OCI-LY7 (cell line): ENCODE results near the gene MCM10.

ENCODE experiments used
- CTCF ChIP-seq: fragments of 200-600 bp; sonication (generic); conservative IDR thresholded peaks from 2 replicates; pipeline ENCODE4 v1.5.1; 2014; ENCODE audit warnings: mild to moderate bottlenecking, antibody characterized with exemption, low read length, moderate library complexity, mixed read lengths
- EZH2phosphoT487 ChIP-seq: fragments of 200-600 bp; sonication (generic); IDR thresholded peaks from 2 replicates; pipeline ENCODE4 v1.6.1; 2018; ENCODE audit warnings: low read depth, borderline replicate concordance, mild to moderate bottlenecking, mixed run types, antibody characterized with exemption, low read length, moderate library complexity, mixed read lengths

GRCh38 chr10:13144814-13145213, 16.5 kb upstream of the MCM10 start:
- TF ChIP-seq CTCF: no peak
- TF ChIP-seq EZH2phosphoT487: no peak
